Left colon (tissue), 2 donors: ENCODE data around the gene AHDC1. TPM values are rescaled to one million over a fixed set of nuclear protein-coding genes. Genes with fewer than 3 reads are reported as not detected.

Experiments used
- ATAC-seq: fragments of 200-7000 bp; cut with Tn5 transposase; one replicate; pipeline ENCODE4 v1.9.1; 2020; ENCODE audit warnings: mild to moderate bottlenecking, moderate library complexity
- DNase-seq, 2 donors: peaks; one replicate each; pipeline ENCODE4 v3.0.0-alpha.2; 2020
- intact Hi-C, 2 donors: fragments of 100-400 bp; cut with DNase I in 1 of 2; cut with micrococcal nuclease in 1 of 2; formaldehyde crosslinking; loops; one replicate each; pipeline versions ENCODE4 v1.11.2 to v1.14.0; 2022; cut with DNase I, micrococcal nuclease
- total RNA-seq, 2 donors: library from RNA; stranded (reverse); fragmentation: NEBNext Ultra II Directional; extraction: Animal tissue kit (Norgen Biotek cat#: 25700); gene quantifications; one replicate each; pipeline ENCODE4 v1.2.1, GENCODE V29; 2021
- donor health status: DM: no; HTN: no; CAD: no.
- donor health status: DM: yes; HTN: yes; CAD: no.

Gene AHDC1
- total RNA-seq, 2 donors from 2014 or later, result 21.5 to 25.2 TPM

DNA sequence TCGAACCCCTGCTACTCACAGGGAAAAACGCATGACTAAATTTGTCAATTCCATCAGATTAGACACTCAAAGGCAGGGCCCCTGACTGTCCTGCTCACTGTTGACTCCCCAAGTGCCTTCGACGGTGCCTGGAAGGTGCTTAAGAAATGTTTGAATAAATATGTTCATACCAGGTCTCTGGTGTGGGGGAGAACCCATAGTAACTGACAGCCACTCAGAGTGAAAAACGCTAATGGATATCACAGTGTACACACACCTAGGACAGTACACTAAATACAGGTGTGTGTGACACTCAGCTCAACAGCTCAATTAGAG lies 74.3 kb downstream of the AHDC1 start:
- DNase-seq (no peak), ATAC-seq (no peak)
- intact Hi-C loops, result no loop called here

DNA sequence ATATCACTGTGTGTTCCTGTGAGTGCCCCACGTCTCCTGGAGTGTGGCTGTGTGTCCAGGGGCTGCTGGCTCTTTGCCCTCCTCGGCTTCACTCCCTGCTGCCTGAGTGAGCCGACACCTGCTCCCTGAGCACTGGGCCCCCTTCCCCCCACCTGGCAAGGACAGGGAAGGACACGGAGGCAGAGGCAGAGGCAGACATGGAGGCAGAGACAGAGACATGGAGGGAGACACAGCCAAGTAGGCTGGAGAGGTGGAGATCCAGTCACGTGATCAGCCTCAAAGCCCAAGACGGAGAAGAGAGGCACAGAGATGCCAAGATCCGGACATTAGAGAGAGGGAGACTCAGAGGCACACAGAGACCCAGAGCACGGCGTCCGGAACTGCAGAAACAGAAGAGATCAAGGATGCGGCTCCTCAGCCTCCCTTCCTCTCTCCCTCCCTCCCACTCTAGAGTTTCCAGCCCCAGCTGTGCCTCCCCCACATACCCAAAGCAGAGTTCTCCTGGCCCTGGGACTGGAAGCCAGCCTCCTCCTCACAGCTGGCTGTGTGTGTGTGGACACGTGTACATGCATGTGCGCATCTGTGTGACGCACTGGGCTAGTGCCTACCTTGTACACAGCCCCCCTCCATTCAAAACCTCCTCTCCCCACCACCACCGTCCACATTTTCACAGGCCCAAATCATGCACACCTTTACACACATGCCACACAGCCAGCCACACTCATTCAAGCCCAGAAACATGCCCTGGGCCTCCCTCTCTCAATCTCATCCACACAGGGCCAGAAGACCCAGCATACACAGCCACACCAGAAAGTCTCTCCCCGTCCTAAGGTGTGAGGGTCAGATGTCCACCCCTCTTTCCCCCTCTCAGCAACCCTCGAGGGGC lies 74.9 kb downstream of the AHDC1 start:
- ATAC-seq, result peak; percentile 15
- DNase-seq, result peak; percentile 57 to 79
- intact Hi-C loops, result no loop called here

- DNase-seq (peak; percentile 87 to 89), ATAC-seq (peak; percentile 80)
- intact Hi-C loops, result no loop called here
Measured at GRCh38 chr1:27527890-27528817, 75.8 kb downstream of the AHDC1 start.

DNA sequence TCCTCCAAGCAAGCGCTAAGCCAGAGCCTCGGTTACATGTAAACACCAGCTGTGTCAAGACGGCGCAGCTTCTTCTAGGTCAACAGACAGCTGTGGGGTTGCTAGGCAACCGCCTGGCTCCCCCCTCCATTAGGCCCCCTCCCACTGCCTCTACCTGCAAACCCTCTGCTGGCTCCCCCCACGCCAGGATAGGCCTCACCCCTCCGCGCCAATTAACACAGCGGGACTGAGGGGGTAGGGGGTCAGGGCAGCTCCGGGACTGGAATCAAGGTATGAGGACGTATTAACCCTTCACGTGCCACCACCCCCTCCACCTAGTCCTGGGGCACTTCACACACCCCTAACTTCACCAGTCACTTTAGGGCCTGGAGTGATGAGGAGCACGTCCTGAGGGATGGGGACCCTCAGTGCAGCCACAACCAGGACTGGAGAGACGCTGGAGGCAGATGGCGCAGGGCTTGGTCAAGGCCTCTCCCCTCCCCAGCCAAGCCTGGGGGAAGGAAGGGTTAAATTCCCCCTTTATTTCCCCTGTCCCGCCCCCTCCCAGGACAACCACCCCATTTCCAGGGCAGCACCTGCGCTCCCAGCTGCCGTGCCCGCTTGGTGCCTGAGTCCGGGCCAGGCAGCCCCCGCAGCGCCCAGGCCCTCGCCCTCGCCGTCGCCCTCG lies 76.6 kb downstream of the AHDC1 start:
- intact Hi-C loops, result no loop called here
- ATAC-seq (peak; percentile 35), DNase-seq (peak; percentile 78 to 82)

GRCh38 chr1:27526569-27527222 lies 77.2 kb downstream of the AHDC1 start:
- no peak for ATAC-seq
- DNase-seq, result no peak
- intact Hi-C loops, result no loop called here

DNA sequence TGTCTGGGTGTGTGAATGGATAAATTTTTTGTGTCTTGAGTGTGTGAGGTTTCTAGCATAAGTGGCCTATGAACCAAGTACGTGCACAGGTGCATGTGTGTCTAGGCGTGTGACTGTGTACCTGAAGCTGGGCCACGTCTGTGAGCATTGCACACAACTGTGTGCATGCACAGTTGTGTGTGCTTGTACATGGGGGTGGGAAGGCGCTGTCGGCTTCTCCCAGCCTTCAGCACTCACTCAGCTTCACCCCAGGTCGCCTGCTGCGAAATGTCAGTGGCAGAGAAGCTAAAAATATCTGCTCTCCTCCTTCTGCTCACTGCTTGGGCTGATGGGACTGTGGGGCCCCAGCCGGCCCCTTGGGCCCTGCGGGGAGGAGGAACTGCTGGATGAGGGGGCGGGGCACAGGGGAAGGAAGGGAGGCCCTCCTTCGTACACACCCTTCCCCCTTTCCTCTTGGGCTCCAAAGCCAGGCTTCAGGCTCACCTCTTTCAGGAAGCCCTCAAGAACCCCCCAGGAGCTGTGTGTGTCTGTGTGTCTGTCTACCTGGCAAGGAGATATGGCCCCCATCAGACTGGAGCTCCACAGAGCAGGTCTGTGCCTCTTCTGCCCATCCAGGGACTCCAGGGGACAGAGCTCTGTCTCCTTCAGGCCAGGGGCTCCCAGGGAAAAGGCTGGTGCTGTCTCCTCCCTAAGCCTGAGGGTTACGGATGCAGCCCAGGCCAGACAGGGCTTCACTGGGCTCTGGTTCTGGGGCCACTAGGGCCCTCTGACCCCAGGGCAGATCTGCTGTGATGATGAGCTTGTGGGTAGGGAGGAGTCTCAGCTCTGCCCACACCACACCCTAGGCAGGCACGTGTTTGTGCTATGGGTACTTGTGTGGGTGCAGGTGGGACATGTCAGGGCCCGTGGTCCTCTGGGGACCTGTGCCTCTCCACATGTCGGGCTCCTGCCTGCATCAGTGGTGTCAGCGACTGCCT lies 78.4 kb downstream of the AHDC1 start:
- ATAC-seq, result peak; percentile 12
- intact Hi-C loops, result no loop called here
- peak; percentile 75 to 82 for DNase-seq

GRCh38 chr1:27523337-27524020 lies 80.5 kb downstream of the AHDC1 start:
- intact Hi-C loops, result no loop called here
- no peak for ATAC-seq

GRCh38 chr1:27522432-27523336 lies 81.3 kb downstream of the AHDC1 start:
- ATAC-seq, result no peak
- intact Hi-C loops, result no loop called here
- DNase-seq, result peak in 1 of 2 donors; percentile 44

More at GRCh38 chr1:27523337-27524020, 80.5 kb downstream of the AHDC1 start:
- no peak for DNase-seq

DNA sequence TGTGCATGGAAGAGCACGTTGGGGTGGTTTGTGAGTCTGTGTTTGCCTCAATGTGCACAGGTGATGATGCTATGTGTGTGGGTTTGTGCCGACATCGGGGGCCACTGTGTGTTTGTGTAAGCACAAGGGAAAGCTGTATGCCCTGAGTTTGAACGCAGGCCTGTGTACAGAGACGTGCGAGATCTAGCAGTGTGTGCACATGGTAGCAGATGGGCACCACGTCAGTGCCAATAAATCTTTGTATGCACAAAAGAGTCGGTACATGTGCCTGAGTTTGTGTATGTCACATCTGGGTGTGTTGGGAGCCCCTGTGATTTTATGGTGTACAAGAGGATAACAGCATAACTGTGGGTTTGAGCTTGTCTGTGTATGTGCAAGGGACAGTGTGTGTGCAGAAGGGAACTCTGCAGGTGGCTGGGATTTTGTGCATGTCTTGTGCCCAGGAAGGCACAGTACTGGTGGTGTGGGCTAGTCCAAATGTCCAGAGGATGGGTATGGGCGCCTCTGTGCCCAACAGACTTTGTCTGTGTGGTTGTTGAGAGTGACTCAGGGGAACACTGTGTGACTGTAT lies 82.0 kb downstream of the AHDC1 start:
- intact Hi-C loops, result no loop called here
- DNase-seq, result no peak
- ATAC-seq, result no peak

- intact Hi-C loops, result no loop called here
- ATAC-seq (no peak), DNase-seq (peak in 1 of 2 donors; percentile 41)
Measured at GRCh38 chr1:27521336-27521831, 82.6 kb downstream of the AHDC1 start.

- ATAC-seq (no peak), DNase-seq (peak in 1 of 2 donors; percentile 54)
- intact Hi-C loops, result no loop called here
Measured at GRCh38 chr1:27520651-27521050, 83.3 kb downstream of the AHDC1 start.

DNA sequence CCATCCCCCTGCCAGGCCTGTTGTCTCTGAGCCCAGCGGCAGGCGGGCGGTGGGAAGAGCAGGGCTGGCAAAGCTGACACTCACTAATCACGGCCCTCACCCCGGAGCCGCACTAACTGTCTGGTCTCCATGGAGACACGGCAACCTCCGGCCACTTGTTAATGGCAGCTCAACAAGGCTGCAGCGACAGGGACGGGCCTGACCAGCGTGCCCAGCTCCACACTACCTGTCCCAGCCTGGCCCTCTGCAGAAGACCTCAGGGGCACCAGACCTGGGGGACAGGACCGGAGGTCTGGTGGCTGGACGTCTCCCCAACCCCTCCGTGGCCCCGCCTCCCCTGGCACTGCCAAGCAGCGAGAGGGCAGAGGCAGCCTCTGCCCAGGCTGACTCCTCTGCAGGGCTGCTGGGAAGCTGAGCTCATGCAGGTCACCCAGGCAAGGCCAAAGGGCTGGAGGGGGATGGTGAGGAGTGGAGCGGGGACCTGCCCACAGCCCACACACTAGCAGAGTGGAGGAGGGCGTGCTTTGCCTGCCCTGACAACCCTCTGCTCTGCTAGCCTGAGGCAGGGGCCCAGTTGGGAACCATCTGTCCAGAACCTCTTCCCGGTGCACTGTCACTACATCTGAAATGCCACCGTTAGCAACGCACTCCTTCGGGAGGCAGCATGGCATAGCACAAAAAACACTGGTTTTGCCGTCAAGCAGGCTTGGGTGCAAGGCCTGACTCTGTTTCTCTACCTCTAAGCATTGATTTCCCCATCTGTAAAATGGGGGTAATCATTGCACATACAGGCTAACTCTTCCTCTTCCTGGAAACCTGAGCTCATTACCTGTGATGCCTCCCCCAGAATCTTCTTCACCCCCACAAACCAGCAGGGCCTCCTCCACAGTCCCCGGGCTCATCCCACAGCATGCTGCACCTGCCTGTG lies 84.3 kb downstream of the AHDC1 start:
- ATAC-seq (peak; percentile 43), DNase-seq (peak; percentile 57 to 68)
- intact Hi-C loops, result no loop called here

DNA sequence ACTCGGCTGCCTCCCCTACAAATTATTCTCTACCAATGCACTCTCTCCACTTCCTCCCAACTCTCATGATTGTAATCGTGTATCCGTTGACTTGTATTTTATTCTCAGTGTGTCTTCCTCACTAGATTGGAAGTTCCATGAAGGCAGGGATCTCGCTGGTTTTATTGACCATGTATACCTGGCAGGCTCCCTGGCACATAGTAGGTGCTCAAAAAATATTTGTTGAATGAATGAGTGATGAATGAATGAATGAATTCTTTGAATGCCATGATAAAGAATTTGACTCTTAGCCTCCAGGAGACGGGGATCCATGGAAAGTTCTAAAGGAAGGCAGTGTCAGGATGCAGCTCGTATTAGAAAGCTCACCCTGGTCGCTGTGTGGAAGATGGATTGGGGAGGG lies 85.1 kb downstream of the AHDC1 start:
- no peak for ATAC-seq
- intact Hi-C loops, result no loop called here
- DNase-seq, result no peak

- ATAC-seq, result peak; percentile 84
- DNase-seq, result peak; percentile 89 to 93
- intact Hi-C loops, result no loop called here
Measured at GRCh38 chr1:27517907-27518718, 85.8 kb downstream of the AHDC1 start.
